Kidney glomerular epithelial cell (primary cell): ENCODE results near the gene SRPK2.
A peak's percentile ranks its signal among the peaks of the same experiment; 100 is the strongest.
"Not testable (repeated sequence)": the region's sequence is repeated elsewhere in the genome, so short reads cannot be mapped to it uniquely, and the experiment has no call there.

Experiments
- DNase-seq: peaks from one replicate; lab custom pipeline; 2025; lab: John Stamatoyannopoulos, UW

Gene SRPK2

GRCh38 chr7:105388356-105389087 lies at the start of gene SRPK2:
Gene SRPK2 (minus strand): TSS chr7:105388921.
- DNase-seq = peak; percentile 10

- no peak for DNase-seq
These were observed 49.5 kb upstream of the SRPK2 start for GRCh38 chr7:105438254-105438653.

GRCh38 chr7:105437356-105437755 lies 48.6 kb upstream of the SRPK2 start:
- DNase-seq = not testable (repeated sequence)

GRCh38 chr7:105429746-105430612 lies 41.3 kb upstream of the SRPK2 start:
- DNase-seq = peak; percentile 89

- no peak for DNase-seq
These were observed 38.0 kb upstream of the SRPK2 start for GRCh38 chr7:105426606-105427146.

GRCh38 chr7:105423987-105424386 lies 35.3 kb upstream of the SRPK2 start:
- no peak for DNase-seq

GRCh38 chr7:105413887-105414437 lies 25.2 kb upstream of the SRPK2 start:
- no peak for DNase-seq

GRCh38 chr7:105410774-105411173 lies 22.1 kb upstream of the SRPK2 start:
- DNase-seq = not testable (repeated sequence)

- DNase-seq = not testable (repeated sequence)
These were observed 21.1 kb upstream of the SRPK2 start for GRCh38 chr7:105409775-105410174.

GRCh38 chr7:105408791-105409410 lies 20.2 kb upstream of the SRPK2 start:
- no peak for DNase-seq

GRCh38 chr7:105403128-105403527 lies 14.4 kb upstream of the SRPK2 start:
- DNase-seq = no peak

GRCh38 chr7:105402221-105403095 lies 13.7 kb upstream of the SRPK2 start:
- DNase-seq = no peak

GRCh38 chr7:105399043-105399725 lies 10.5 kb upstream of the SRPK2 start:
- peak; percentile 21 for DNase-seq

- no peak for DNase-seq
These were observed 7.8 kb upstream of the SRPK2 start for GRCh38 chr7:105396566-105396965.

- DNase-seq = no peak
These were observed 2.7 kb upstream of the SRPK2 start for GRCh38 chr7:105391429-105391828.

GRCh38 chr7:105389889-105390288 lies 1.2 kb upstream of the SRPK2 start:
- no peak for DNase-seq

GRCh38 chr7:105389088-105389650 lies 448 bp upstream of the SRPK2 start:
- no peak for DNase-seq

- peak; percentile 29 for DNase-seq
These were observed 989 bp downstream of the SRPK2 start for GRCh38 chr7:105387508-105388355.

GRCh38 chr7:105377903-105378302 lies 10.8 kb downstream of the SRPK2 start:
- DNase-seq = no peak
